ENCODE results near the gene RELT.
A peak's percentile ranks its signal among the peaks of the same experiment; 100 is the strongest.

The RELT gene

GRCh38 chr11:73376160-73376802 lies at the start of gene RELT:
Gene RELT, plus strand, starts transcription at chr11:73376399. Its CDS starts 12,738 bp downstream, at chr11:73389137.
- peak; percentile 100 for DNase-seq

GRCh38 chr11:73326929-73327811 lies 49.0 kb upstream of the RELT start:
- DNase-seq, result no peak

GRCh38 chr11:73327812-73328364 lies 48.3 kb upstream of the RELT start:
- no peak for DNase-seq

- peak; percentile 73 for DNase-seq
Measured at GRCh38 chr11:73330569-73331093, 45.6 kb upstream of the RELT start.

GRCh38 chr11:73331138-73331916 lies 44.9 kb upstream of the RELT start:
- DNase-seq, result no peak

- DNase-seq, result no peak
Measured at GRCh38 chr11:73333173-73333572, 43.0 kb upstream of the RELT start.

GRCh38 chr11:73333640-73334383 lies 42.4 kb upstream of the RELT start:
- DNase-seq, result no peak

GRCh38 chr11:73334384-73335203 lies 41.6 kb upstream of the RELT start:
- peak; percentile 71 for DNase-seq

GRCh38 chr11:73335204-73335923 lies 40.8 kb upstream of the RELT start:
- DNase-seq, result peak; percentile 99

GRCh38 chr11:73337846-73338245 lies 38.4 kb upstream of the RELT start:
- no peak for DNase-seq

- no peak for DNase-seq
Measured at GRCh38 chr11:73338279-73338678, 37.9 kb upstream of the RELT start.

- no peak for DNase-seq
Measured at GRCh38 chr11:73340164-73340563, 36.0 kb upstream of the RELT start.

- DNase-seq, result no peak
Measured at GRCh38 chr11:73342633-73343032, 33.6 kb upstream of the RELT start.

GRCh38 chr11:73343076-73343873 lies 32.9 kb upstream of the RELT start:
- no peak for DNase-seq

- no peak for DNase-seq
Measured at GRCh38 chr11:73344191-73344607, 32.0 kb upstream of the RELT start.

- no peak for DNase-seq
Measured at GRCh38 chr11:73345481-73346160, 30.6 kb upstream of the RELT start.

GRCh38 chr11:73346186-73346935 lies 29.8 kb upstream of the RELT start:
- DNase-seq, result no peak

GRCh38 chr11:73347067-73347466 lies 29.1 kb upstream of the RELT start:
- no peak for DNase-seq
